T-cell (primary cell): ENCODE results near the gene SNX25. TPM values are rescaled to one million over a fixed set of nuclear protein-coding genes. Genes with fewer than 3 reads are reported as not detected.

Experiments
- ATAC-seq, 4 experiments: fragments of 200-7000 bp in 3 of 4; fragments of 150-1000 bp in 1 of 4; cut with Tn5 transposase; replicated peaks in 1 of 4; 1 replicate in 3 of 4; 2 replicates in 1 of 4; pipeline ENCODE4 v1.10.0; 2021; ENCODE audit warnings: moderate library complexity in 3 of 4, mild to moderate bottlenecking in 2 of 4, moderate number of reproducible peaks in 1 of 4
- CTCF ChIA-PET, 2 donors: fragments of 300-600 bp; sonication (Branson Sonifier 250); formaldehyde crosslinking; loops; one replicate each; lab custom pipeline; 2022; ENCODE audit warnings: antibody characterized with exemption in 2 of 2; lab: Charles Lee
- POLR2A ChIA-PET, 2 donors: fragments of 300-600 bp; sonication (Branson Sonifier 250); formaldehyde crosslinking; loops; one replicate each; lab custom pipeline; 2022; ENCODE audit warnings: antibody characterized with exemption in 2 of 2; lab: Charles Lee
- DNase-seq, 35 experiments: peaks; one replicate each; pipeline versions ENCODE4 v3.0.0 to v3.0.0-alpha.2; 2013 to 2023
- H3K27ac ChIP-seq: one replicate; pipeline ENCODE4 v1.5.1; 2013; ENCODE audit warnings: low read length
- H3K27me3 ChIP-seq, 2 experiments: replicated peaks in 1 of 2; 1 replicate in 1 of 2; 2 replicates in 1 of 2; pipeline versions ENCODE4 v1.6.1 to v1.7.0; 2013; ENCODE audit warnings: low read length in 1 of 2, mixed read lengths in 1 of 2; ENCODE audit not compliant: control insufficient read depth in 2 of 2, insufficient read depth in 2 of 2; ENCODE audit errors: extremely low read depth in 1 of 2
- H3K36me3 ChIP-seq, 2 donors: 1 replicate in 1 of 2; 2 replicates in 1 of 2; pipeline versions ENCODE4 v1.6.1 to v1.7.0; 2013; ENCODE audit warnings: low read length in 1 of 2; ENCODE audit not compliant: control insufficient read depth in 2 of 2, insufficient read depth in 1 of 2; ENCODE audit errors: extremely low read depth in 1 of 2
- H3K4me1 ChIP-seq, 2 experiments: 1 replicate in 1 of 2; 2 replicates in 1 of 2; pipeline versions ENCODE4 v1.6.1 to v1.7.0; 2013; ENCODE audit warnings: low read length in 2 of 2, mixed read lengths in 1 of 2; ENCODE audit not compliant: insufficient read depth in 2 of 2, control insufficient read depth in 1 of 2; ENCODE audit errors: extremely low read depth in 1 of 2
- H3K4me3 ChIP-seq, 2 donors: 1 replicate in 1 of 2; 2 replicates in 1 of 2; pipeline versions ENCODE4 v1.5.1 to v1.7.0; 2013; ENCODE audit warnings: mild to moderate bottlenecking in 2 of 2, low read length in 1 of 2, moderate library complexity in 1 of 2; ENCODE audit not compliant: control insufficient read depth in 1 of 2; ENCODE audit errors: extremely low read depth in 1 of 2
- H3K9me3 ChIP-seq: 2 replicates; pipeline ENCODE4 v1.7.0; 2013
- H3K27ac Mint-ChIP-seq, 2 donors: one replicate each; pipeline ENCODE4 v1.8.0; 2020 to 2021; ENCODE audit warnings: mild to moderate bottlenecking in 2 of 2, mixed read lengths in 2 of 2
- H3K27me3 Mint-ChIP-seq, 2 donors: one replicate each; pipeline ENCODE4 v1.8.0; 2021 to 2022; ENCODE audit warnings: mixed read lengths in 2 of 2
- H3K36me3 Mint-ChIP-seq: one replicate; pipeline ENCODE4 v1.8.0; 2021; ENCODE audit warnings: mixed read lengths
- H3K4me1 Mint-ChIP-seq, 3 donors: one replicate each; pipeline ENCODE4 v1.8.0; 2020 to 2022; ENCODE audit warnings: mixed read lengths in 3 of 3, mild to moderate bottlenecking in 1 of 3
- H3K4me3 Mint-ChIP-seq, 3 donors: one replicate each; pipeline ENCODE4 v1.8.0; 2020 to 2022; ENCODE audit warnings: mild to moderate bottlenecking in 3 of 3, mixed read lengths in 3 of 3, moderate library complexity in 3 of 3
- H3K9me3 Mint-ChIP-seq, 3 donors: one replicate each; pipeline ENCODE4 v1.8.0; 2020 to 2022; ENCODE audit warnings: mixed read lengths in 3 of 3
- WGBS: methylation state at CpG from one replicate; pipeline ENCODE4 v1.1.5; 2013; ENCODE audit warnings: missing lambda C conversion rate; ENCODE audit not compliant: insufficient coverage; 5-methylcytosine and 5-hydroxymethylcytosine counted together
- total RNA-seq, 35 experiments: library from RNA in 6 of 35; stranded (reverse) in 6 of 35; fragments of 120-200 nt in 1 of 35; gene quantifications; one replicate each; pipeline versions ENCODE4 v1.2.1 to v1.2.4 and lab custom pipeline; 2013 to 2026

Gene SNX25
- total RNA-seq, 5 donors from 2014 or later (not counting 1 experiment from before 2014, with no cell fraction given): 14.0 to 19.3 (median 16.4) TPM

GRCh38 chr4:185248393-185249039 is 39.1 kb downstream of the SNX25 start:
- Histone ChIP-seq H3K27ac (no peak overlapping the region), H3K27me3 (no peaks in the 10 kb centered on the region), H3K36me3 (no peaks in the 10 kb centered on the region), H3K4me3 (no peak overlapping the region), H3K4me1 (peaks cover 0 to 2% of the 10 kb centered on the region in 2 experiments), H3K9me3 (no peaks in the 10 kb centered on the region)
- H3K9me3 Mint-ChIP-seq: no peaks in the 10 kb centered on the region
- WGBS: 86% methylated on average over 2 of the region's 3 CpGs
- DNase-seq (no peak), ATAC-seq (no peak)
- CTCF ChIA-PET: interaction anchor here in 1 of 2 donors (0.6 kb wide), 1 partner anchor 1862 kb away, joined by 14 read pairs; no protein-coding TSS in a partner anchor
- no peaks in the 10 kb centered on the region for H3K27me3 Mint-ChIP-seq
- H3K4me3 Mint-ChIP-seq: no peak overlapping the region
- peaks cover 21% of the 10 kb centered on the region for H3K36me3 Mint-ChIP-seq
- H3K4me1 Mint-ChIP-seq: peaks cover 17 to 36% (median 24%) of the 10 kb centered on the region in 3 donors
- POLR2A ChIA-PET: no interaction called here
- H3K27ac Mint-ChIP-seq: no peak overlapping the region

GRCh38 chr4:185249105-185249504 is 39.7 kb downstream of the SNX25 start:
- ChIA-PET CTCF (no interaction called here), POLR2A (no interaction called here)
- Histone ChIP-seq H3K9me3 (no peaks in the 10 kb centered on the region), H3K27ac (no peak overlapping the region), H3K4me1 (peaks cover 3% of the 10 kb centered on the region in 2 experiments), H3K27me3 (no peaks in the 10 kb centered on the region), H3K4me3 (no peak overlapping the region), H3K36me3 (no peaks in the 10 kb centered on the region)
- Mint-ChIP-seq H3K9me3 (no peaks in the 10 kb centered on the region), H3K36me3 (peaks cover 22% of the 10 kb centered on the region), H3K4me1 (peaks cover 22 to 42% (median 30%) of the 10 kb centered on the region in 3 donors), H3K4me3 (no peak overlapping the region), H3K27ac (no peak overlapping the region), H3K27me3 (no peaks in the 10 kb centered on the region)
- WGBS: no CpG with 5 or more reads among the region's 2 CpGs
- DNase-seq (no peak), ATAC-seq (no peak)

GRCh38 chr4:185254434-185254833 is 45.0 kb downstream of the SNX25 start:
- Mint-ChIP-seq H3K4me1 (peaks cover 45 to 76% (median 59%) of the 10 kb centered on the region in 3 donors), H3K36me3 (peaks cover 15% of the 10 kb centered on the region)

GRCh38 chr4:185255868-185256267 is 46.5 kb downstream of the SNX25 start:
- Histone ChIP-seq H3K9me3 (no peaks in the 10 kb centered on the region), H3K4me3 (peak overlapping the region in 1 of 2 donors; percentile 9), H3K27ac (peak overlapping the region; percentile 80), H3K27me3 (no peaks in the 10 kb centered on the region), H3K36me3 (no peaks in the 10 kb centered on the region), H3K4me1 (peaks cover 16 to 18% of the 10 kb centered on the region in 2 experiments)
- ChIA-PET POLR2A (interaction anchor here (0.6 to 0.7 kb wide), 5 partner anchors 10 to 778 kb away, joined by 3 to 5 read pairs (median 4); no protein-coding TSS in a partner anchor), CTCF (interaction anchor here (0.5 to 2.3 kb wide), 5 partner anchors 10 to 113 kb away, joined by 3 to 9 read pairs (median 3); partner anchors contain the start of gene SLC25A4 (in 1 of the 2))
- Mint-ChIP-seq H3K4me3 (peak overlapping the region in 1 of 3 donors; percentile 65), H3K27me3 (no peaks in the 10 kb centered on the region), H3K9me3 (no peaks in the 10 kb centered on the region), H3K4me1 (peaks cover 49 to 62% (median 62%) of the 10 kb centered on the region in 3 donors), H3K36me3 (peaks cover 14% of the 10 kb centered on the region), H3K27ac (peak overlapping the region in 1 of 2 donors; percentile 34)
- DNase-seq: peak in 1 of 35 experiments; percentile 42
- no peak for ATAC-seq
- no CpG with 5 or more reads among the region's 3 CpGs for WGBS

More at GRCh38 chr4:185254434-185254833, 45.0 kb downstream of the SNX25 start:
- H3K27me3 ChIP-seq: no peaks in the 10 kb centered on the region
- H3K36me3 ChIP-seq: no peaks in the 10 kb centered on the region
- peak overlapping the region; percentile 76 for H3K27ac ChIP-seq
- 24% methylated on average over 3 of the region's 5 CpGs for WGBS
- DNase-seq (peak in 11 of 35 experiments; percentile 1 to 65 (median 11)), ATAC-seq (peak; percentile 63 to 89 (median 73))
- peak overlapping the region in 2 of 3 donors; percentile 1 to 65 for H3K4me3 Mint-ChIP-seq
- CTCF ChIA-PET: interaction anchor here (0.7 to 1.3 kb wide), 7 partner anchors 28 to 1993 kb away, joined by 3 to 4 read pairs (median 3); partner anchors contain the start of gene UFSP2 (in 1 of the 2)
- peaks cover 16 to 18% of the 10 kb centered on the region in 2 experiments for H3K4me1 ChIP-seq
- H3K27me3 Mint-ChIP-seq: no peaks in the 10 kb centered on the region
- H3K9me3 Mint-ChIP-seq: no peaks in the 10 kb centered on the region
- H3K4me3 ChIP-seq: no peak overlapping the region
- H3K9me3 ChIP-seq: no peaks in the 10 kb centered on the region
- POLR2A ChIA-PET: interaction anchor here (0.5 to 1.3 kb wide), 8 partner anchors 12 to 171 kb away, joined by 3 to 8 read pairs (median 4); no protein-coding TSS in a partner anchor
- peak overlapping the region; percentile 72 to 85 for H3K27ac Mint-ChIP-seq

GRCh38 chr4:185256446-185256845 is 47.0 kb downstream of the SNX25 start:
- H3K27ac Mint-ChIP-seq: no peak overlapping the region
- H3K36me3 ChIP-seq: no peaks in the 10 kb centered on the region
- peaks cover 15% of the 10 kb centered on the region for H3K36me3 Mint-ChIP-seq
- H3K4me3 Mint-ChIP-seq: peak overlapping the region in 1 of 3 donors; percentile 65
- H3K27ac ChIP-seq: peak overlapping the region; percentile 80
- no peak overlapping the region for H3K4me3 ChIP-seq
- peaks cover 45 to 58% (median 56%) of the 10 kb centered on the region in 3 donors for H3K4me1 Mint-ChIP-seq
- CTCF ChIA-PET: interaction anchor here (0.6 to 2.3 kb wide), 7 partner anchors 9 to 533 kb away, joined by 3 to 9 read pairs (median 3); partner anchors contain the start of gene SLC25A4 (in 1 of the 2)
- POLR2A ChIA-PET: interaction anchor here (0.5 to 0.7 kb wide), 5 partner anchors 10 to 56 kb away, joined by 4 to 8 read pairs (median 5); no protein-coding TSS in a partner anchor
- DNase-seq: no peak
- H3K9me3 ChIP-seq: no peaks in the 10 kb centered on the region
- no peaks in the 10 kb centered on the region for H3K27me3 ChIP-seq
- WGBS: 100% methylated on average over 1 of the region's 3 CpGs
- ATAC-seq: no peak
- no peaks in the 10 kb centered on the region for H3K9me3 Mint-ChIP-seq
- H3K27me3 Mint-ChIP-seq: no peaks in the 10 kb centered on the region
- peaks cover 16 to 18% of the 10 kb centered on the region in 2 experiments for H3K4me1 ChIP-seq

GRCh38 chr4:185257086-185257485 is 47.7 kb downstream of the SNX25 start:
- Histone ChIP-seq H3K4me3 (no peak overlapping the region), H3K4me1 (peaks cover 14 to 18% of the 10 kb centered on the region in 2 experiments), H3K9me3 (no peaks in the 10 kb centered on the region), H3K27me3 (no peaks in the 10 kb centered on the region), H3K36me3 (no peaks in the 10 kb centered on the region), H3K27ac (no peak overlapping the region)
- CTCF ChIA-PET: interaction anchor here in 1 of 2 donors (0.6 to 2.3 kb wide), 6 partner anchors 8 to 572 kb away, joined by 3 to 9 read pairs (median 3); partner anchors contain the start of gene SLC25A4
- POLR2A ChIA-PET: interaction anchor here in 1 of 2 donors (0.5 to 0.8 kb wide), 2 partner anchors 22 to 31 kb away, joined by 3 to 8 read pairs; no protein-coding TSS in a partner anchor
- Mint-ChIP-seq H3K4me1 (peaks cover 38 to 52% (median 50%) of the 10 kb centered on the region in 3 donors), H3K4me3 (peak overlapping the region in 1 of 3 donors; percentile 65), H3K27me3 (no peaks in the 10 kb centered on the region), H3K36me3 (peaks cover 15% of the 10 kb centered on the region), H3K27ac (no peak overlapping the region), H3K9me3 (no peaks in the 10 kb centered on the region)
- ATAC-seq (no peak), DNase-seq (no peak)
- no CpG with 5 or more reads among the region's 3 CpGs for WGBS
